ENCODE measurements around the gene TBX6. TPM values are rescaled to one million over a fixed set of nuclear protein-coding genes. Genes with fewer than 3 reads are reported as not detected.

Gene TBX6
- total and polyA plus RNA-seq, 2 of the 4 experiments (the other 2 are of a cell fraction) = 0.10 TPM; not detected in 1

- BruUV-seq (replicated peaks) = no TSS peak
- Histone ChIP-seq H3K14ac (replicated peaks; ENCODE audit: low read depth, low read length) (no peak overlapping the region), H3K79me1 (ENCODE audit: low read depth in 1 of 2, low read length in 2 of 2) (no peaks in the 10 kb centered on the region), H3K4me1 (ENCODE audit: control insufficient read depth, insufficient read depth, low read length) (no peaks in the 10 kb centered on the region), H3K4ac (ENCODE audit: low read depth, low read length) (no peak overlapping the region), H3K4me2 (ENCODE audit: low read depth, low read length) (no peak overlapping the region), H4K20me1 (ENCODE audit: insufficient read depth, low read length) (no peaks in the 10 kb centered on the region), H2AFZ (replicated peaks; ENCODE audit: low read length, poor library complexity) (no peak overlapping the region), H2BK120ac (ENCODE audit: low read depth, low read length) (no peak overlapping the region), H3K9me1 (ENCODE audit: insufficient read depth, low read length) (no peaks in the 10 kb centered on the region), H3K56ac (ENCODE audit: extremely low read depth, insufficient read depth, low read length) (no peak overlapping the region), H3K9ac (ENCODE audit: low read depth, low read length) (no peak overlapping the region), H3K36me3 (ENCODE audit: control insufficient read depth, insufficient read depth, low read length) (no peaks in the 10 kb centered on the region), H3K18ac (ENCODE audit: low read depth, low read length) (no peak overlapping the region), H4K91ac (ENCODE audit: insufficient read depth, low read depth, low read length) (no peak overlapping the region), H3K4me3 (ENCODE audit: insufficient read depth, low read depth, low read length) (no peak overlapping the region), H2AK5ac (ENCODE audit: low read depth, low read length) (no peak overlapping the region), H4K5ac (ENCODE audit: low read depth, low read length) (no peak overlapping the region), H2BK15ac (ENCODE audit: low read depth, low read length) (no peak overlapping the region), H3K9me3 (ENCODE audit: control insufficient read depth, insufficient read depth, low read length) (no peaks in the 10 kb centered on the region), H4K8ac (ENCODE audit: low read depth in 2 of 2, low read length in 2 of 2) (no peak overlapping the region), H2AK9ac (replicated peaks; ENCODE audit: low read depth, low read length, poor library complexity) (no peak overlapping the region), H3K27ac (ENCODE audit: insufficient read depth, low read length) (no peak overlapping the region), H3K23ac (ENCODE audit: low read depth, low read length) (no peak overlapping the region), H3K27me3 (ENCODE audit: control insufficient read depth, insufficient read depth, low read length) (peaks cover 4% of the 10 kb centered on the region), H2BK5ac (ENCODE audit: low read depth, low read length, poor library complexity, severe bottlenecking) (no peak overlapping the region), H2BK20ac (ENCODE audit: low read depth, low read length) (no peak overlapping the region)
- ATAC-seq (ENCODE audit: low read depth) (no peak), DNase-seq (no peak)
- POLR2A ChIA-PET (ENCODE audit: unreplicated experiment) = no interaction called here
- dilution Hi-C loops (cut with HindIII; ENCODE audit: low sequenced_read_pairs, unreplicated experiment) (no loop called here), intact Hi-C loops (cut with micrococcal nuclease) (no loop called here), in situ Hi-C loops (cut with MboI; ENCODE audit: low sequenced_read_pairs) (no loop called here)
- WGBS, 2 experiments (ENCODE audit: extremely low coverage in 2 of 2, insufficient read length in 1 of 2) = 74% methylated on average over 8 of the region's 13 CpGs; no CpG with 5 or more reads in 1 of the 2 experiments
- no peak for TF ChIP-seq MXI1 (IDR thresholded peaks at IDR 0.05; ENCODE audit: borderline replicate concordance, low read depth, low read length)
- CTCF ChIA-PET = no interaction called here
These were observed 48.1 kb upstream of the TBX6 start for GRCh38 chr16:30139583-30140481.
